GM12864 (cell line): ENCODE data around the gene MAMDC2.

Source experiments
- DNase-seq: peaks from one replicate; pipeline ENCODE4 v3.0.0-alpha.2; 2011; ENCODE audit warnings: low read depth
- H3K4me3 ChIP-seq: 2 replicates; pipeline ENCODE4 v1.5.1; 2011; ENCODE audit warnings: mild to moderate bottlenecking, low read depth, low read length, control low read depth
- TF ChIP-seq, protein P1 (sequence below): IDR thresholded peaks from 2 replicates; pipeline ENCODE4 v1.5.1; 2011; ENCODE audit warnings: low read depth, mild to moderate bottlenecking, moderate library complexity, low read length, control low read depth, inconsistent platforms; ENCODE audit errors: missing control alignments

Gene MAMDC2

DNA sequence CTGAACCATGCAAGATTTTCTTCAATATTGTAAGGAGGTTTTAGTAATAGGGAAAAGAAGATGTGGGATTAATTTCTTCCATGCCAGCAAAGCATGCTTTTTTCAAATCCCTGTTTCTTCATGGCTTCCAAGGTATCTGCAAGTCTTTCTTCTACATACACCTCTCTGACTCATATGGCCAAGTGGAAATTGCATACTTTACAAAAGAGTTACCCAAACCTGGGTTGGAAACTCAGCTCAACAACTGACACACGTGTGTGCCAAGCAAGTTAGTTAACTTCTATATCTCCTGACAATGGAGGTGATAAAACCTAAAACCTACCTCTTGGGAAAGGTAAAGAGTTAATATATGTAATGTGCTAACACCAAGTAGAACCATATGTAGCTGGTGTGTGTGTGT is 28.5 kb upstream of the MAMDC2 start:
- no peak for DNase-seq
- H3K4me3 ChIP-seq = no peak overlapping the region
- TF ChIP-seq, protein P1, sequence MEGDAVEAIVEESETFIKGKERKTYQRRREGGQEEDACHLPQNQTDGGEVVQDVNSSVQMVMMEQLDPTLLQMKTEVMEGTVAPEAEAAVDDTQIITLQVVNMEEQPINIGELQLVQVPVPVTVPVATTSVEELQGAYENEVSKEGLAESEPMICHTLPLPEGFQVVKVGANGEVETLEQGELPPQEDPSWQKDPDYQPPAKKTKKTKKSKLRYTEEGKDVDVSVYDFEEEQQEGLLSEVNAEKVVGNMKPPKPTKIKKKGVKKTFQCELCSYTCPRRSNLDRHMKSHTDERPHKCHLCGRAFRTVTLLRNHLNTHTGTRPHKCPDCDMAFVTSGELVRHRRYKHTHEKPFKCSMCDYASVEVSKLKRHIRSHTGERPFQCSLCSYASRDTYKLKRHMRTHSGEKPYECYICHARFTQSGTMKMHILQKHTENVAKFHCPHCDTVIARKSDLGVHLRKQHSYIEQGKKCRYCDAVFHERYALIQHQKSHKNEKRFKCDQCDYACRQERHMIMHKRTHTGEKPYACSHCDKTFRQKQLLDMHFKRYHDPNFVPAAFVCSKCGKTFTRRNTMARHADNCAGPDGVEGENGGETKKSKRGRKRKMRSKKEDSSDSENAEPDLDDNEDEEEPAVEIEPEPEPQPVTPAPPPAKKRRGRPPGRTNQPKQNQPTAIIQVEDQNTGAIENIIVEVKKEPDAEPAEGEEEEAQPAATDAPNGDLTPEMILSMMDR = no peak

DNA sequence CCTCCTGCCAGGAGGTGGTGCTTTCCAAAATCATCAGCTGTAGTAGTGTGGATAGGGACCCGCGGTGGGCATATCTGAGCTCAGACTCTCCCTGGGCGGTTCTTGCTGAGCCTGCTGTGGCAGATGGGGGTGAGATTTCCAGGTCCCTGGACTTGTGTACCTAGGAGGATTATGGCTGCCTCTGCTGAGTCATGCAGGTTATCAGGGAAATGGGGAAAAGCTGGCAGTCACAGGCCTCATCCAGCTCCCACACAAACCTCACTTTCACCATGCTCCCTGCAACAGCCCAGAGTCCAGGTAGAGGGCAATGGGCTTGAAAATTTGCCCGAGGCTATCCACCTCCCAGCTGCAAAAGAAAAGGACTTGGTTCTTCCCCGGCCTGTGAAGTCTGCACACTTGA is 23.4 kb upstream of the MAMDC2 start:
- no peak for DNase-seq
- TF ChIP-seq, protein P1 = no peak
- no peak overlapping the region for H3K4me3 ChIP-seq

DNA sequence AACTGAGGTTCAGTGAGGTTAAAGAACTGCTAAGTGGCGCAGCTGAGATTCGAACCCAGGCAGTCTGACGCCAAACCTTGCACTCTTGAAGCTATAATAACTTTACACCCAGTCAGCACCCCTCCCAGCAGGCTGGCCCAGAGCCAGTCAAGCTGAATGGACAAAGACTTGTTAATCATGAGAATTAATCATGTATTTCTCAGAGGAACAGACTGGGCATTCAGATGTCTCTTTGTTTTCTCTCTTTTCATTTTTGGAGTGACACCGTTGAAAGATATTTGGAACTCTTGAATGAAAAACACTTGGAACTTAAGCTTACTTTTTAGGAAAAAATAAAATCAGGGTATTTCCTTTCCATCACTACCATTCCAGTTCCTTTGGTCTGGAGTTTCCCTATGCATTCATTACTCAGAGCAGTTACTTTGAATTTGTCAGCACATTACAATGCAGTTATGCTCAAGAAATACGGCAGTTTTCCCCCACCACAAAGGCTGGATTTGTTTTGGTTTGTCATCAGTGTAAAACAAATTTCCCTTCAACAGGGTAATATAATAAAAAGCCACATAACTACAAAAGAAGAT is 22.6 kb upstream of the MAMDC2 start:
- no peak for DNase-seq
- no peak overlapping the region for H3K4me3 ChIP-seq
- TF ChIP-seq, protein P1 = no peak

DNA sequence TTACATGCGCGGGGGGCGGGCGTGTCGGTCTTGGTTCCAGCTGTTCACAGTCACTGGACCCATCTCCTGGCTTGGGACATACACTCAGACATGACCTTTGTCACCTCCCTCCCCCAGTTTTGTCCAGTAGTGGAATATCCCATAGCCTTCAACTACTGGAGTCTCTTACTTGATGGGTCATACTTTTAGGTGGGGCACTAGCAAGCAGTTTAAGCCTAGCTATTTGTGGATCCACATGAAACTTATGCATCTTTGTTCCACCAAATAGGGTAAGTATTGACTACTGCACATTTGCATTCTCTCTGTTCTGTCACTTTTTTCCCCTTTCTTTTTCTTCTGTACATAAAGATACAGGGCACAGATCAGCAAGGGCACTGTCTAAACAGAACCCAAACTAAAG is 15.4 kb upstream of the MAMDC2 start:
- no peak for DNase-seq
- TF ChIP-seq, protein P1 = no peak
- H3K4me3 ChIP-seq = no peak overlapping the region

DNA sequence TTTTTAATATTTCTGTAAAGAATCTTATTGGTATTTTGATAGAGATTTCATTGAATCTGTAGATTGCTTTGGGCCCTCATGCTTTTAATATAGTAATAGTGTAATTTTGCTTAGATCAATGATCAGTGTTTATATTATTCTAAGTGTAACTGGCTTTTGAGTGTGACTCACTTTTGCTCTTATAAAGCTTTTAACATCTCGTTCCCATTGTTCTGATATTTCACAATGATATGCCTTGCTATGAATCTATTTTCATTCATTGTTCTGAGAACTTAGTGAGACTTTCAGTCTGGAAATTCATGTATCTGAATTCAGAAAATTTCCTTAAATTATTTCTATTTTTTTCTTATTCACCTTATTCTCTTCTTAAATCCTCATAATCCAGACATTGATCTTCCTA is 13.5 kb upstream of the MAMDC2 start:
- H3K4me3 ChIP-seq = no peak overlapping the region
- TF ChIP-seq, protein P1 = no peak
- DNase-seq = no peak

DNA sequence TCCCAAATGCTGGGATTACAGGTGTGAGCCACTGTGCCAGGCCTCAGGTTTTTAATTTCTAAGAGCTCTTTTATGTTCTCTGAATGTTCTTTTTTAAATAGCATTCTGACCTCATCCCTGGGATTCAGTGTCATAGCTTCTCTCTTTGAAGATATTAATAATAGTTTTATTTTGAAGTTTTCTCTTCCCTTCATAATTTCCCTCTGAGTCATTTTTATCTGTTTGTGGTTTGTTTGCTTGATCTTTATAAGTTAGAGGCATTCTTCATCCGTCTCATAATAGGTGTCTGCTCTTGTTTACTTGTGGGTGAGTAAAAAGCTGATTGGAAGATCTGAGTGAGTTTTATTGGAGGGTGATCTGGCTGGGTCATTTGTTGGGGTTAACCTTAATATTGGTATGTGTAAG is 12.5 kb upstream of the MAMDC2 start:
- no peak overlapping the region for H3K4me3 ChIP-seq
- no peak for DNase-seq
- TF ChIP-seq, protein P1 = no peak

DNA sequence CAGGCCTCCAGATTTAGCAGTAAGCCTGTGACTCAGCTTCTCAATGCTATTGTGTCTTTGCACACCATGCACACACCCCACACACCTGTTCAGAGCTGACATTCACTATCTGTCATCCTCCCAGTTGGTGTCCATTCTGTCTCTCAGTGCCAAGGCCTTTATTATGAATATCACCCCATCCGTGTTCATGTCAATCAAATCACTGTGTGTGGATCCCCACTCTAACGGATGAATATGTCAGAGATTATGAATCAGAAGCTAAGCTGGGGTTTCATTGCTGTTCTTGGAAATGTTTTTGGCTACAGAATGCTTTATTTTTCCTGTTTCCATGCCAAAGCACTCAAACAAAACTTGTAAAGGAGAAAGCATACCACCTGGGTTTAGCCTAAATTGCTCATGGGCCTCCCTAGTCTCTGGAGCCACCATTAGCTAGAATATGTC is 9.4 kb upstream of the MAMDC2 start:
- TF ChIP-seq, protein P1 = no peak
- H3K4me3 ChIP-seq = no peak overlapping the region
- no peak for DNase-seq
